Activated CD4-positive, alpha-beta T cell treated with anti-CD3 and anti-CD28 coated beads, Interleukin-2, amount 50 U/mL, for 16 hours (primary cell): Measurements from ENCODE around the gene PIH1D1.
"Not testable (repeated sequence)": the region's sequence is repeated elsewhere in the genome, so short reads cannot be mapped to it uniquely, and the experiment has no call there.

Experiments used
- DNase-seq: peaks from one replicate; pipeline ENCODE4 v3.0.0-alpha.2; 2020

PIH1D1 gene

DNA sequence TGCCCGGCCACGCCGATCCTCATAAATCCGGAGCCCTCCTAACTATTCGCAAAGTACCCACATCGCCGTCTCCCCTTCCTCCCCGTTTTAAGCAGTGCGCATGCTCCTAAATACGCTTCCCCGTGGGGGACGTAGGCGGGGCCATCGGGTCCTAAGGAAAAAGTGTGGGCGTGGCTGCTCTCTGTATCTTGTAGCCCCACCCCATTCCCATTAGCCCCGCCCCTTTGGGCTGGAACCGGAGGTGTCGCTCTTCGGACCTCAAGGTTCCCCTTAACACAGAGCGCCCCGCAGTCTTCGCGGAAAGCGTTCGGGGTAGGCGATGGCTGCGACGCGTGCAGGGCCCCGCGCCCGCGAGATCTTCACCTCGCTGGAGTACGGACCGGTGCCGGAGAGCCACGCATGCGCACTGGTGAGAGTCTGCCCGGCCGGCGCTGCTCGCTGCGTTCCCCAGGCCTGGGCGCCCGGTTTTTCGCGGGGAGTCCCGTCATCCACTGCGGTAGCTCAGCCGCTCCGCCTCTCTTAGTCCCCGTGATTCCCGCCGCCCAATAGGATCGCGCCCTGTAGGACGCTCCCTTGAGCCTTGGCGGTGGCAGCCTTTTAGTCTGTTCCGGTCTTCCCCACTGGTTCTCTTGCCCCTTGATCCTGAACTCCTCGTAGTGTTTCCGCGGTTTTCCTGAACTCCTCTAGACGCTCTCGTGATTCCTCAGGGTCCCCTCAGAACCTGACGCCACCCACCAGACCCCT, 1.6 kb upstream of the PIH1D1 start, which contains the start of gene ALDH16A1:
Gene ALDH16A1, plus strand, starts transcription at position 213 of the 744 bp plus-strand sequence. Its CDS starts 107 bp downstream, at position 320.
- peak; percentile 98 for DNase-seq

- DNase-seq: no peak
These were observed 1.2 kb downstream of the PIH1D1 start for GRCh38 chr19:49450405-49450804.

- no peak for DNase-seq
These were observed 3.2 kb downstream of the PIH1D1 start for GRCh38 chr19:49448432-49448786.

DNA sequence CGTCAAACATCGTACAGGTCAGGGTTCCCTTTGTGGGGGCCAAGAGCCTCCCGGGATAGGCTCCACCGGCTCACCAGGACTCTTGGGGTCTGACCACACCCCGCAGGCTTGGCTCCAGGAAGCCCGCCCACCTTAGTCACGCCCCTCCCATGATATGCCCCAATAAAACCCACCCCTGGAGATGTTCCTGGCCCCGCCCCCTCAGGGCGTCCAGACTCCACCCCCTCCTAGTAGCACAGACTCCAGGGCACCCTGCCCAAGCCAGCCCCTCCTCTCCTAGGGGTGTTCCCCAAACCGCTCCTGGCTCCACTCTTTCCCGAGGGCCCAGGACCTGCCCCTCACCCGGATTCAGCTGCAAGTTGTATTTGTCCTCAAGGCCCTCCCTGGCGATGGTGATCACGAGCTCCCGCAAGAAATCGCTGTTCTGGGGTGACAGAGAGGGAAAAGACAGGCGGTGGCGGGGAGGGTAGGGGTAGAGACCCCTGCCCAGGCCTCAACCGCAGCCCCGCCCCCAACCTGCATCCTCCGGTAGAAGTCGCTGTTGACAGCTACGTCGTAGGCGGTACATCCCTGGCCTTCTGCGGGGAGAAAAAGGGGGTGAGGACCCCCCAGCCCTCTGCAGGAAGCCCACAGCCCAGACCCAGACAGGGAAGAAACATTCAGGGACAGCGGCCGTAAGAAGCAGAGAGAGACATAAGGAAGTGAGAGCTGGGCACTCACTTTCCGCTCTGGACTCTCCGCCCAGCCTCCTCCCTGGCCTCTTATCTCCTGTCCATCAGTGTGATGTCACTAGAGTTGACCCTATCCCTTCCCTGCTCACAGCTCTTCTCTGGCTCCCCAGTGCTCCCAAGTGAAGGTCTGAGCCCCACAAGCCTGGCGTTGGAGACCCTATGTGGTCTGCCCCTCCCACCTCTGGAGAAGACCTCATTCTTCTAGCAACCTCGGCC, 3.9 kb downstream of the PIH1D1 start:
- DNase-seq: peak; percentile 45

DNA sequence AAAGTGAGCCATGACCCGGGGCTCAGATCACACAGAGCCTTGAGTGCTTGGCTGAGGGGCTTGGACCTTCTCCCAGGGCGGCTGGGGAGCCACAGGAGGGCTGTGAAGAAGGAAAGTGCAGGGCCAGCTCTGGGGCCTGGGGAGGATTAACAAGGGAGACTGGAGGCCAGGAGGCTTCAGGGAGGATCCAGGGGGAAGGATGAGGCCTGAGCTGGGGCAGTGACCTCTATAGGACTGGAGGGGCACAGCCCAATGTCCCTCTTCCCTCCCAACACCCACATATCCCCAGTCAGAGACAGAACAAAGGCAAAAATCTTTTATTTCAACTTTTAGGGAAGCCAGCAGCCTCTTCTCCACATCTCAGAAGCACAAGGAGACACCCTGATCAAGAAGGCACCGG, 5.6 kb downstream of the PIH1D1 start:
- no peak for DNase-seq

GRCh38 chr19:49444100-49444700, 7.4 kb downstream of the PIH1D1 start:
- DNase-seq: not testable (repeated sequence)

DNA sequence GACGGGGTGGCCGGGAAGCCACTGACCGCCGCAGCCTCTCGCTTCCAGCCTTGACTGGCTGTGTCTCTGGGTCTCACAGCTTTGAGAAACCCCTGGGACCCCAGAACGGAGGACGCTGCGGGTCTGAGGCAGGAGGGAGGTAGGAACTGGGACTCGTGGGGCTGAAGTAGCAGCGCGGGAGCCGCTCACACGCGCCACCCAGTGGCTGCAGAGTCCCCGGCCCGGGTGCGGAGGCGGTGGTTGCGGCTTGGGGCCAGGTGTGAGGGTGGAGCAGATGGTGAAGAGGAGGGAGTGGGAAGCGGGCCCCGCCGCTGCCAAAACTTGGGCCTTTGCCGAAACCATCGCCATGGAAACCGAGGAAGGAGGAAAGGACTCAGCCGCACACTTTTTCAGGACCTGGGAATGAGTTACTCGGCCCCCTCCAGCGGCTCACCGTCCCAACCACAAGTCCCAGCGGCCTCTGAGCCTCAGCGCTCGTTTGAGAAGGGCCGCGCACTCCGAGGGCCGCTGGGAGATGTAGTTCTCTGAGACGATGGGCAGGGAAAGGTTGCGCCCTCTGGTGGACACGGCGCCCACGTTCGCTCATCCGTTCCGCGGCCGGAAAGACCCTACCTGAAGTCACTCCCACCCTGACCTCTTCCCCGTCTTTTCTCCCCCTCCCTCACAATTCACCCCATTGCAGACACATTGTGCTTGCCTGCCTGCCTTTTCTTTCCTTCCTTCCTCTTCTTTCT, 8.1 kb downstream of the PIH1D1 start:
- DNase-seq: peak; percentile 94

GRCh38 chr19:49442771-49443365, 8.7 kb downstream of the PIH1D1 start:
- DNase-seq: peak; percentile 74

GRCh38 chr19:49442354-49442753, 9.3 kb downstream of the PIH1D1 start:
- no peak for DNase-seq

DNA sequence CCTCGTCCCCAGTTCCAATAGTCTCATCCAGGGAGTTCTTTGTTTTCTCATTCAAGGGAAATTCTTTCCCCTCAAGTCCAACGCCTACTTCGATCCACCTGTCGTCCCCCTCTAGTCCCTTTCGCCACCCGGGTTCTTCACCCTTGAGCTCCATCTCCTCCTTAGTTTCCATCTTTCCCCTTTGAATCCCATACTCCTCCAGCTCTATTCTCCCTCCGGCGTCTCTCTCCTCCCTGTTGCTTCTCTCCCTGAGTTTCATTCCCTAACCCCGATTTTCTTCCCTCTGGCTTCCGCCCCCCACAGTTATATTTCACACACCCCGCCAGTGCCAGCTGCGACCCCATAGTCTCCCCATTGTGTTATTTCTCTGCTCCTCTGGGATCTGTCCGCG, 9.7 kb downstream of the PIH1D1 start:
- no peak for DNase-seq

DNA sequence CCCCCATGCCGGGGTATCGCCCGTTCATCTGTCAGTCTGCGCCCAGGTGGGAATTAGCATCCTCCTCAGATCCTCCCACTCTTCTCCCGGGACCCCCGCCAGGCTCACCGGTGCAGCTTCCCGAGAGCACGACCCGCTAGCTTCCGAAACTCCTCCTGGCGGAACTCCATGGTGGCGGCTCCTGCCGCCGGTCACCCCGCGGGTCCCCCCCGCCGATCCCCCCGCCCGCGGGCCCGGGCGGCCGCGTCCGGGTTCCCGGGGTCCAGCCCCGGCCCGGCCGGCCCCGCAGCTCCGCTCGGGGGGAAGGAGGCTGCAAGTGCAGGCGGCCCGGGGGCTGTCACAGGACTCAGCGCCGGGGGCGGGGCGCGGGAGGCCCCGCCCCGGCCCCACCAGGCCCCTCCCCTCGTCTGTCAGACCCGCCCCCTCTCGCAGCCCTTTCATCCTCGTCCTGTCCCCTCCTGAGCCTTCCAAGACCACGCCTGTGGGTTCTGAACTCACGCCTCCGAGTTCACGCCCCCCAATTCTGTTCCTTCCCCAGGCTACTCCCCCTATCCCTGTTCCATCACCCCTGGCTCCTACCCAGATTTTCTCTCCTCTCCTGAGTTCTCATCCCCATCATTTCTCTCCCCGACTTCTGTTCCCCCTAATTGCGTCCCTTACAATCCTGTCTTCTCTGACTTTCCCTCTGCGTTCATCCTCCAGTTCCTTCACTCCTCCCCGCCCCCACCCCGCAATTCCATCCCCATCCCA, 10.2 kb downstream of the PIH1D1 start, which contains the start of gene SLC17A7:
Gene SLC17A7, minus strand, starts transcription at position 318 of the 750 bp plus-strand sequence. Its CDS starts 148 bp downstream, at position 170.
- peak; percentile 39 for DNase-seq

DNA sequence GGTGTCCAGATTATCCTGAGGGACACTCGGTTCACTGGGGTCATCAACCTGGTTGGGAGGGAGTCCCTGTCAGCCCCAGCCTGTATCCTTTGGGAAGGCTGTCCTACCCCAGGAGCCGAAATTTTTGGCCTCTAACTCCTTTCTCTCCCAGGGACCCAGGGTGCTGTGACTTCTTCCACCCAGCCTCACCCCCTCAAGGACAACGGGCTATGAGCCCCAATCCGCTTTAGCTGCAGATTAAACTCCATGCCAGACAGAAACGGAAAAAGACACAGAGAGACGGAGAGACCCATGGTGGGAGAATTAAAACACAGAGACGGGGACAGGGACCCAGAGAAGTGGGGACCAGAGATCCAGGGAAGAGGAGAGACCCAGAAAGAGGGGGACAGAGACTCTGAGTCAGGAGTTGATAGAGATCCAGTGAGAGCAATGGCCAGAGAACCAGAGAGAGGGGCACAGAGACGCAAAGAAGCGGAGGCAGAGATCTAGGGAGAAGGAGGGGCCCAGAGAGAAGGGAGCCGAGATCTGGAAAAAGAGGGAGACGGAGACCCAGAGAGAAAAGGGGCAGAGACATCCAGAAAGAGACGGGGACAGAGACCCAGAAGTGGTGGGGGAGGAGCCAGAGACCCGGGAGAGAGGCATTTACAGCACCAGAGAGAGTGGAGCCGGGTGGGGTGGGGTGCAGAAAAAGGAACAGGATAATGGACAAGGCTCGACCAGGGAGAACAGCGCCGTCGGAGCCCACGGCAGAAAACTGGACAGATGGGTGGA, 11.0 kb downstream of the PIH1D1 start:
- no peak for DNase-seq

DNA sequence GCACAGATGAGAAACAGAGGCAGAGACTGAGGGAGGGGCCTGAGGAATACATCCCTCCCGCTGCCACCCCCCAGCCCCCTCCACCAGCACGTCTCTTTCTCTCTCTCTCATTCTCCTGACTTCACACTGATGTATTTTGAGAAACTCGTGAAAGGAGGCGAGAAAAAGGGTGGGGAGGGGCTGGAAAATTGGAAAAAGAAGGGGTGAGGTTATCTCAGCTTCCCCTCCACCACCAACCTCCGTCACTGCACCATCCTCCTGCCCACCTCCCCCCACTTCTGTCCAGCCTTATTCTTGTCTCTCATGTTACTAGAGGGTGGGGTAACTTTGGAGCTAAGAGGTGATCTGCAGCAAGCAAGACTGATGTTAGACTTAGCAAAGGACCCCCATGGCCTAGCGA, 11.8 kb downstream of the PIH1D1 start:
- no peak for DNase-seq

GRCh38 chr19:49438261-49438660, 13.4 kb downstream of the PIH1D1 start:
- DNase-seq: no peak

GRCh38 chr19:49437231-49437630, 14.4 kb downstream of the PIH1D1 start:
- no peak for DNase-seq

GRCh38 chr19:49436381-49437017, 15.1 kb downstream of the PIH1D1 start:
- peak; percentile 65 for DNase-seq

- no peak for DNase-seq
These were observed 15.9 kb downstream of the PIH1D1 start for GRCh38 chr19:49435670-49436069.

DNA sequence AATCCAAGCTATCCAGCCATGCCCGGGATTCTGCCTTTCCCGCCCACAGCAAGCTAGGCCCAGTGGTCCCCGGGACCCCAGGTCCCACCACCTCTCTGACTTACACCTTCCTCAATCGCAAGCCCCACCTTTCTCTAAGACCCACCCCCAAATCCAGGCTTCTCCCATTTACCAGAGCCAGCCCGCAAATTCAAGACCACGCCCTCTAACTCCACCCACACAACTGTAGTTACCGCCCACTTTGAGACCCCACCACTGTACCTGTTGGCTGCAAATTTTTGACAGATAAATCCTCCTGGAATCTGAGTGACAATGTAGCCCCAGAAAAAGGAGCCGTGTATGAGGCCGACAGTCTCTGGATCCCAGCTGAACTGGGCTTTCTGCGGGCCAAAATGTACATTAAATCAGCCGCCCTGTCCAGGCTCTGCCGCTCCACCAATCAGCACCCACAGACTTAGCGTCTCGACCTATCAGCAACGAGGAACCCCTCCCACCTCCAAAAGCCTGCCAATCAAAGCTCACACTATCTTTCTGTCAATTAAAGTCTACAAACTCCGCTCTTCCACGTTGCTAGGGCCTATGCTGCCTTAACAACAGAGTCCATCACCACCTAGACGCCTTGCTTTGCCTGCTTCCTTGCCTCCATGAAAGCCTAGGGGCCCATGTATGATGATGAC, 16.6 kb downstream of the PIH1D1 start:
- no peak for DNase-seq

- DNase-seq: no peak
These were observed 18.2 kb downstream of the PIH1D1 start for GRCh38 chr19:49433240-49433901.
